Measurements from ENCODE around the gene ULK3. TPM values are rescaled to one million over a fixed set of nuclear protein-coding genes. Genes with fewer than 3 reads are reported as not detected.

ULK3 gene
- total and polyA plus RNA-seq, 10 donors, result 33.2 to 74.6 (median 60.3) TPM

- peak overlapping the region; percentile 45 to 98 (median 51) for H3K4me3 ChIP-seq
- no peaks in the 10 kb centered on the region for H3K27me3 ChIP-seq (replicated peaks in 1 of 7)
- intact Hi-C loops (cut with DNase I; ENCODE audit: low total_unique reads), result no loop called here
- H3K27ac ChIP-seq, result peak overlapping the region; percentile 94 to 99 (median 96)
- DNase-seq, result peak; percentile 92
- H3K36me3 ChIP-seq, result peaks cover 0 to 46% (median 0%) of the 10 kb centered on the region in 6 donors
- no peaks in the 10 kb centered on the region for H3K9me3 ChIP-seq
- 3 to 19% (median 16%) methylated on average over 9 of the region's 9 CpGs for WGBS, 5 donors
- TF ChIP-seq POLR2A (IDR thresholded peaks at IDR 0.05) (no peak), POLR2AphosphoS5 (IDR thresholded peaks at IDR 0.05) (peak in 2 of 3 donors; percentile 68 to 74)
- H3K4me1 ChIP-seq, result peaks cover 97 to 100% (median 100%) of the 10 kb centered on the region in 6 donors
Observed at GRCh38 chr15:74788683-74789151, 54.2 kb downstream of the ULK3 start.

- H3K4me3 ChIP-seq, result peak overlapping the region in 7 of 8 donors; percentile 46 to 98 (median 52)
- DNase-seq, result peak; percentile 78
Observed at GRCh38 chr15:74788042-74788682, 54.8 kb downstream of the ULK3 start.

DNA sequence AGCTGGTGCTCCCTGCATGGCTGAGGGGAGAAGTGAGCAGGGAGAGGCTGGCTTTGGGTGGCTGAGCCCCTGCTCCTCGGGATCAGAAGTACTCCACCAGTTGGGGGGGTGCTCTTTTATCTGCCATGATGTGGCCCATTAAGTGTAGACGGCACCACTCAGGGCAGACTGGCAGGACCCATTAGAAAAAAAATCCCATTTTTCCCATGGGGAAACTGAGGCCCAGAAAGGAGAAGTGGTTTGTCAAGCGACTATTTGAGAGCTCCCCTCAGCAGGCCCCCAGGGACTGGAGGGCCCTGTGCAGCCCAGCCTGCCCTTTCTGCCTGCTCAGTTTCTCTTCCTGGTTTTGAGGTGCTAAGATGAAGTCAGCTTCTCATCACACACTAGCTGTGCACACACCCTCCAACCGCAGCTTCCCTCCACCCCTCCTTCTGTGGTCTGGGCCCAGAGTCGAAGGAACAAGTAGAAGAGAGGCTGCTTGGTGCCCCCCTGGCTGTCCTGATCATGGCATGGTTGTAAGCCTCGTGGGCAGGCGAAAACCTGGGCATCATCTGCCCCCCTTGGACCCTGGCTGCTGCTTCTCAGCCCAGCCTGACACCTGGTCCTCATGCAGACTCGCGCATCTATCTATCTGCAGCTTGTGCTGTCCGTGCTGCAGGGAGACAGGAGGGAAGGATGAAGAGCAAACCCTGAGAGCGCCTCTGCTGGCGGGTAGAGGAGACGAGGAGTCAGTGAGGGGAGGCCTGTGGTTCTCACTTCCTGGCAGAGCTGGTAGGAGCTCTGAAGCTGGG, 55.5 kb downstream of the ULK3 start:
- peaks cover 0 to 38% (median 0%) of the 10 kb centered on the region in 6 donors for H3K36me3 ChIP-seq
- H3K4me1 ChIP-seq, result peaks cover 87 to 100% (median 97%) of the 10 kb centered on the region in 6 donors
- intact Hi-C loops (cut with DNase I; ENCODE audit: low total_unique reads), result no loop called here
- TF ChIP-seq POLR2AphosphoS5 (IDR thresholded peaks at IDR 0.05) (peak; percentile 82 to 89 (median 89)), CTCF (IDR thresholded peaks at IDR 0.05 in 8 of 11, conservative IDR thresholded peaks at IDR 0.05 in 3 of 11) (peak; percentile 68 to 90 (median 84)), POLR2A (IDR thresholded peaks at IDR 0.05) (peak in 1 of 3 donors; percentile 26)
- no peaks in the 10 kb centered on the region for H3K27me3 ChIP-seq (replicated peaks in 1 of 7)
- H3K9me3 ChIP-seq, result no peaks in the 10 kb centered on the region
- peak overlapping the region; percentile 94 to 99 (median 96) for H3K27ac ChIP-seq
- peak overlapping the region in 7 of 8 donors; percentile 46 to 98 (median 52) for H3K4me3 ChIP-seq
- WGBS, 5 donors, result 2 to 18% (median 13%) methylated on average over 10 to 13 of the region's 13 CpGs
- DNase-seq, result peak; percentile 97

More at GRCh38 chr15:74788042-74788682, 54.8 kb downstream of the ULK3 start:
- Histone ChIP-seq H3K36me3 (peaks cover 0 to 45% (median 0%) of the 10 kb centered on the region in 6 donors), H3K27ac (peak overlapping the region; percentile 94 to 99 (median 96)), H3K27me3 (replicated peaks in 1 of 7) (no peaks in the 10 kb centered on the region), H3K4me1 (peaks cover 94 to 100% (median 100%) of the 10 kb centered on the region in 6 donors), H3K9me3 (no peaks in the 10 kb centered on the region)
- intact Hi-C loops (cut with DNase I; ENCODE audit: low total_unique reads), result no loop called here
- TF ChIP-seq POLR2AphosphoS5 (IDR thresholded peaks at IDR 0.05) (no peak), CTCF (IDR thresholded peaks at IDR 0.05 in 8 of 11, conservative IDR thresholded peaks at IDR 0.05 in 3 of 11) (peak in 1 of 11 experiments; percentile 35)
- WGBS, 5 donors, result 8 to 17% (median 10%) methylated on average over 7 of the region's 7 CpGs

DNA sequence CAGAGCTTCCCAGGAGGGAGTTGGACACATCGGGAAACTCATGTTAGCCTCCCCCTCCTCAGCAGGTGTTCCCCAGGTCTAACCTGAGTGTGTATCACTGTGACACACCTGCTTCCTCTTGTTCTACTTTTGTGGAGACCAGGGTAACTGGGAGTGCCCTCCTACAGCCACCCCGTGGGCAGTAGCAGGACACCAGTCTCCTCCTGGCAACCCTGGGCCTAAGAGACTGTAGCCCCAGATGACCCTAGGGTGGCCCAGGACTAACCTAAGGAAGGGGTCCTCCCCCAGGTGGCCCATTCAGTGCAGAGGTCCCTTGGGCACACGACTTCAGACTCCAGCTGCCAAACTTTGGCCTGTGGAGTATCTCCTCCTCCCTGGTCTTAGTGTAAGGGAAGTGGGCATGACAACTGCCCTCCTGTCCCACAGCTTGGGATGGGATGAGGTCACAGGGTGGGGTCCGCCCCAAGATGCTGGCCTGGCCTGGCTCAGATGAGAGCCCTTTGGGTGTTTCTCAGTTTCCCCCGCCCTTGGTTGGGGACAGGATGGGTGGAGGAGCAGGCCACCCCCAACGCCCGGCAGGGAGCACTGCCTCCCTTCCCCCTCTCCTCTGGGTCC, 56.3 kb downstream of the ULK3 start:
- Histone ChIP-seq H3K4me3 (peak overlapping the region in 7 of 8 donors; percentile 11 to 98 (median 52)), H3K4me1 (peaks cover 80 to 93% (median 89%) of the 10 kb centered on the region in 6 donors), H3K27me3 (replicated peaks in 1 of 7) (no peaks in the 10 kb centered on the region), H3K36me3 (peaks cover 0 to 30% (median 0%) of the 10 kb centered on the region in 6 donors), H3K27ac (peak overlapping the region; percentile 94 to 99 (median 96)), H3K9me3 (no peaks in the 10 kb centered on the region)
- peak; percentile 87 for DNase-seq
- intact Hi-C loops (cut with DNase I; ENCODE audit: low total_unique reads), result no loop called here
- TF ChIP-seq POLR2AphosphoS5 (IDR thresholded peaks at IDR 0.05), result peak in 1 of 3 donors; percentile 25
- TF ChIP-seq CTCF (IDR thresholded peaks at IDR 0.05 in 8 of 11, conservative IDR thresholded peaks at IDR 0.05 in 3 of 11), result no peak
- TF ChIP-seq POLR2A (IDR thresholded peaks at IDR 0.05), result no peak
- WGBS, 5 donors, result 13 to 28% (median 19%) methylated on average over 6 to 7 of the region's 7 CpGs

Measured in spleen (tissue), 11 donors.